Measurements from ENCODE around the gene FSTL4.

FSTL4 gene

DNA sequence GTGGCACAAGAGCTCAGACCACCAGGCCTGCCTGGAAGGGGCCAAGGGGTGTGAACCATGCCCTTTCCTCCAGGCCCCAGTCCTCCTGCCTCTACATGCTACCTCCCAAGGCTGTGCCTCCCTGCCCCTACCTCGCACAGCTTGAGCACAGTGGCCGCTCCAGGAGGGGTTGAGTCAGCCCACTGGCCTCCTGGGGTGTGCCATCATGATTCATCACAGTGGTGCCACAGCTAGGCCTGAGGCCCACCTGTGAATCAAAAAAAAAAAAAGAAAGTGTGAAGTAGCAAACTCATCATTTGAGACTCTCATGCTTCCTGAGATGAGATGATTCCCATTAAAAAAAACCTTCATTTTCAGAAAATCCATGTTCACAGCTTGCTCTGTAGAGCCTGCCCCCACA lies 320.0 kb downstream of the FSTL4 start:
- TF ChIP-seq, protein P1, sequence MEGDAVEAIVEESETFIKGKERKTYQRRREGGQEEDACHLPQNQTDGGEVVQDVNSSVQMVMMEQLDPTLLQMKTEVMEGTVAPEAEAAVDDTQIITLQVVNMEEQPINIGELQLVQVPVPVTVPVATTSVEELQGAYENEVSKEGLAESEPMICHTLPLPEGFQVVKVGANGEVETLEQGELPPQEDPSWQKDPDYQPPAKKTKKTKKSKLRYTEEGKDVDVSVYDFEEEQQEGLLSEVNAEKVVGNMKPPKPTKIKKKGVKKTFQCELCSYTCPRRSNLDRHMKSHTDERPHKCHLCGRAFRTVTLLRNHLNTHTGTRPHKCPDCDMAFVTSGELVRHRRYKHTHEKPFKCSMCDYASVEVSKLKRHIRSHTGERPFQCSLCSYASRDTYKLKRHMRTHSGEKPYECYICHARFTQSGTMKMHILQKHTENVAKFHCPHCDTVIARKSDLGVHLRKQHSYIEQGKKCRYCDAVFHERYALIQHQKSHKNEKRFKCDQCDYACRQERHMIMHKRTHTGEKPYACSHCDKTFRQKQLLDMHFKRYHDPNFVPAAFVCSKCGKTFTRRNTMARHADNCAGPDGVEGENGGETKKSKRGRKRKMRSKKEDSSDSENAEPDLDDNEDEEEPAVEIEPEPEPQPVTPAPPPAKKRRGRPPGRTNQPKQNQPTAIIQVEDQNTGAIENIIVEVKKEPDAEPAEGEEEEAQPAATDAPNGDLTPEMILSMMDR (IDR thresholded peaks at IDR 0.05) = no peak
- no peak for TF ChIP-seq ZFX (IDR thresholded peaks at IDR 0.05; ENCODE audit: borderline replicate concordance)
- no peak overlapping the region for H3K27ac ChIP-seq

DNA sequence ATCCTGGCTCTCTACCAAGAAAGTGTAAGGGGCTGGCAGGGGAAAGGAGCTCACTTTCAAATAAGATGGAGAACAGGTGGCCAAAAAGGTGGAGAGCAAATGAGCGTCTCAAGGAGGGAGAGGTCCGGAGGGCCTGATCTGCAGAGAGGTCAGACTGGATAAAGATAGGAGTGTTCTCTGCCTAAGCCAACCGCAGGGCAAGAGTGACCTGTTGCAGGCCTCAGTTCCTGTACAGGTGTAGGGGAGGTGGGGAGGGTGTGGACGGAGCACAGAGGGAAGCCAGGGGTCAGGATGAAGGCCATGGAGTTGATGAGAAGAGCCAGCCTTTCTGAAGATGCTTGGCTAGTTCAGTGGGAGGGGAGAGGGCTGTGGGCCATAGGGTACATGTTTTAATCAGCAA lies 320.8 kb downstream of the FSTL4 start:
- no peak for TF ChIP-seq ZFX (IDR thresholded peaks at IDR 0.05; ENCODE audit: borderline replicate concordance)
- TF ChIP-seq, protein P1 (IDR thresholded peaks at IDR 0.05) = no peak
- H3K27ac ChIP-seq = no peak overlapping the region

DNA sequence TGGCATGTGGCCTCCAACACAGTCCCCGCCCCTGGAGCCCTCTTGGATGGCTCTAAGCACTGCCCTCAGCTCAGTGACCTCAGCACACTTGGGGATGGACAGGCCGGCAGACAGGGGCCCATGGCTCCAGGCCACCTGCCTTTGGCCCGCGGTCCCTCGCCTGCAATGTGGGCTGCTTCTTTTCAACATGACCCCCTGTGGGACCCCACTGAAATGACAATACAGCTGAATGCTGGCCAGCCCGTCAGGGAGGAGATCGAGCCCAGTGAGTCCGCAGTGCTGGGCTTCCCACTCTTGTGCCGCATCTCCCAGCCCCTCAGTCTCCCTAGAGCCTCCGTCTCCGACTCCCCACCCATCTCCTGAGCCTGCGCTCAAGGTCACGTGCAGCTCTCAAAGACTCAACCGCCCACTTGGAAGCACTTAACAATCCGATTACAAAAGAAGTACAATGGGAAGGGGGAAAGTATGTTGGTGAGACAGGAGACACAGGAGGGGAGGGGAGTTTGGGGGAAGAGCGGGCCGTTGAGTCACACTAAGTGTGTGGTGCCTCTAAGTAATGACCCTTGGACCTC lies 321.6 kb downstream of the FSTL4 start:
- no peak overlapping the region for H3K27ac ChIP-seq

DNA sequence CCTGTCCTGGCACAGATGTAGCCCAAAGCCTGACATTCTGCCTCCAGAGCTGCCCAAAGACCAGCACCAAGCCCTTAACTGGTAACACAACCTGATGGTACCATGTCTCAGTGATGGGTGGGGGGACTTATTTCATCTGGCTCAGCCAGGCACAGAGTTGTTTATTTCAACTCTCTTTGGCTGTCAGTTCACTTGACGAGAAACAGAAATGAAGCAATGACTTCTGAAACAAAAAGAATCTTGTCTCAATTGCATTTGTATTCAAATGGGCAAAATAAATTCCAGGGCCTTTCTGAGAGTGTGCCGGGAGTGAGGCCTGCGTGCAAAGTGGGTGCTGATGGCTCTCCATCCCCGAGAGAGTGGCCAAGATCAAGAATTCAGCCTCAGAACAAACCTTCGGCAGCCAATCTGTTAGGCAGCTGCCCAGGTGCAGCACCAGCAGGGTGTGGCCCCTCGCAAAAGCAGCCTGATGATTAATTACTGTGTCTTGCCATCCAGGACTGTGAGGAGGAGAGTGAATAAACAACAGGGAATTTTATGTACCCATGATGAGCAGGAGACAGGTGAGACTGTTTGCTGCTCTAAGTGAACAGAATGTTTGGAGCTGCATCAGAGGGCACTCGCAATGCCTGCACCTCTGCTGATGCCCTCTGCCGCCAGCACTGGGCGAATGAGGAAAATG lies 322.5 kb downstream of the FSTL4 start:
- TF ChIP-seq, protein P1 (IDR thresholded peaks at IDR 0.05) = no peak
- TF ChIP-seq ZFX (IDR thresholded peaks at IDR 0.05; ENCODE audit: borderline replicate concordance) = no peak
- H3K27ac ChIP-seq = no peak overlapping the region

More for the DNA sequence above, 321.6 kb downstream of the FSTL4 start:
- TF ChIP-seq, protein P1 (IDR thresholded peaks at IDR 0.05) = no peak
- TF ChIP-seq ZFX (IDR thresholded peaks at IDR 0.05; ENCODE audit: borderline replicate concordance) = no peak

GRCh38 chr5:133287500-133287899 lies 324.8 kb downstream of the FSTL4 start:
- TF ChIP-seq ZFX (IDR thresholded peaks at IDR 0.05; ENCODE audit: borderline replicate concordance) = no peak
- TF ChIP-seq, protein P1 (IDR thresholded peaks at IDR 0.05) = peak; percentile 40
- no peak overlapping the region for H3K27ac ChIP-seq

GRCh38 chr5:133286483-133286882 lies 325.9 kb downstream of the FSTL4 start:
- TF ChIP-seq ZFX (IDR thresholded peaks at IDR 0.05; ENCODE audit: borderline replicate concordance) = no peak
- TF ChIP-seq, protein P1 (IDR thresholded peaks at IDR 0.05) = no peak
- no peak overlapping the region for H3K27ac ChIP-seq

GRCh38 chr5:133285583-133286021 lies 326.7 kb downstream of the FSTL4 start:
- no peak overlapping the region for H3K27ac ChIP-seq
- TF ChIP-seq, protein P1 (IDR thresholded peaks at IDR 0.05) = no peak
- no peak for TF ChIP-seq ZFX (IDR thresholded peaks at IDR 0.05; ENCODE audit: borderline replicate concordance)
